Activated B cell treated with CpG ODN at 0.5 μM for 24 hours (primary cell): ENCODE data around the gene METTL13. TPM values are rescaled to one million over a fixed set of nuclear protein-coding genes. Genes with fewer than 3 reads are reported as not detected.

Experiments used
- ATAC-seq: fragments of 200-7000 bp; cut with Tn5 transposase; one replicate; pipeline ENCODE4 v1.10.0; 2021; ENCODE audit warnings: low read depth, mild to moderate bottlenecking, moderate library complexity
- CTCF ChIA-PET: fragments of 350-600 bp; sonication (Branson Sonifier 250); formaldehyde crosslinking; loops from one replicate; lab custom pipeline; 2021; ENCODE audit warnings: antibody characterized with exemption; lab: Charles Lee
- POLR2A ChIA-PET: fragments of 350-600 bp; sonication (Branson Sonifier 250); formaldehyde crosslinking; loops from one replicate; lab custom pipeline; 2021; ENCODE audit warnings: antibody characterized with exemption; lab: Charles Lee
- DNase-seq: peaks from one replicate; pipeline ENCODE4 v3.0.0; 2022
- H3K27ac Mint-ChIP-seq: one replicate; pipeline ENCODE4 v1.8.0; 2020; ENCODE audit warnings: mixed read lengths
- H3K27me3 Mint-ChIP-seq: one replicate; pipeline ENCODE4 v1.8.0; 2021; ENCODE audit warnings: mixed read lengths
- H3K36me3 Mint-ChIP-seq: one replicate; pipeline ENCODE4 v1.8.0; 2021; ENCODE audit warnings: low read depth, mixed read lengths
- H3K4me1 Mint-ChIP-seq: one replicate; pipeline ENCODE4 v1.8.0; 2021; ENCODE audit warnings: mixed read lengths
- H3K4me3 Mint-ChIP-seq: one replicate; pipeline ENCODE4 v1.8.0; 2020; ENCODE audit warnings: mild to moderate bottlenecking, mixed read lengths
- H3K9me3 Mint-ChIP-seq: one replicate; pipeline ENCODE4 v1.8.0; 2020; ENCODE audit warnings: mixed read lengths
- CTCF ChIP-seq: fragments of 200-600 bp; IDR thresholded peaks from one replicate; pipeline ENCODE4 v1.8.0; 2022; ENCODE audit warnings: antibody characterized with exemption, mild to moderate bottlenecking
- intact Hi-C: fragments of 100-400 bp; cut with micrococcal nuclease; formaldehyde crosslinking; loops from one replicate; pipeline ENCODE4 v1.15.1; 2024
- total RNA-seq: library from RNA; stranded (reverse); gene quantifications from 2 replicates; pipeline ENCODE4 v1.2.3, GENCODE V29; 2022

The METTL13 gene
- total RNA-seq, 1 donor from 2014 or later = 35.7 TPM

GRCh38 chr1:171828794-171829193 is 47.3 kb downstream of the METTL13 start:
- peaks cover 33% of the 10 kb centered on the region for H3K9me3 Mint-ChIP-seq
- ChIA-PET CTCF (no interaction called here), POLR2A (no interaction called here)
- no peak for ATAC-seq
- TF ChIP-seq CTCF = no peak
- no peak overlapping the region for H3K27ac Mint-ChIP-seq
- no peak for DNase-seq
- H3K36me3 Mint-ChIP-seq = peaks cover 12% of the 10 kb centered on the region
- no peaks in the 10 kb centered on the region for H3K4me1 Mint-ChIP-seq
- H3K4me3 Mint-ChIP-seq = no peak overlapping the region
- intact Hi-C loops = no loop called here
- H3K27me3 Mint-ChIP-seq = no peaks in the 10 kb centered on the region

GRCh38 chr1:171833091-171833825 is 51.8 kb downstream of the METTL13 start:
- POLR2A ChIA-PET = no interaction called here
- DNase-seq (no peak), ATAC-seq (no peak)
- no peaks in the 10 kb centered on the region for H3K4me1 Mint-ChIP-seq
- TF ChIP-seq CTCF = no peak
- H3K9me3 Mint-ChIP-seq = peaks cover 7% of the 10 kb centered on the region
- no peaks in the 10 kb centered on the region for H3K27me3 Mint-ChIP-seq
- H3K27ac Mint-ChIP-seq = no peak overlapping the region
- no peak overlapping the region for H3K4me3 Mint-ChIP-seq
- intact Hi-C loops = no loop called here
- H3K36me3 Mint-ChIP-seq = no peaks in the 10 kb centered on the region
- CTCF ChIA-PET = no interaction called here

- H3K4me1 Mint-ChIP-seq = no peaks in the 10 kb centered on the region
- H3K9me3 Mint-ChIP-seq = no peaks in the 10 kb centered on the region
- H3K4me3 Mint-ChIP-seq = no peak overlapping the region
- ATAC-seq (no peak), DNase-seq (no peak)
- no peak for TF ChIP-seq CTCF
- CTCF ChIA-PET = no interaction called here
- H3K27ac Mint-ChIP-seq = no peak overlapping the region
- POLR2A ChIA-PET = interaction anchor here (0.7 kb wide), 1 partner anchor 94 kb away, joined by 3 read pairs; no protein-coding TSS in a partner anchor
- intact Hi-C loops = no loop called here
- no peaks in the 10 kb centered on the region for H3K27me3 Mint-ChIP-seq
- H3K36me3 Mint-ChIP-seq = no peaks in the 10 kb centered on the region
These were observed 53.4 kb downstream of the METTL13 start for GRCh38 chr1:171834821-171835220.

GRCh38 chr1:171835891-171836290 is 54.4 kb downstream of the METTL13 start:
- CTCF ChIA-PET = no interaction called here
- no peak for DNase-seq
- Mint-ChIP-seq H3K36me3 (no peaks in the 10 kb centered on the region), H3K4me1 (peaks cover 4% of the 10 kb centered on the region), H3K27me3 (no peaks in the 10 kb centered on the region), H3K9me3 (no peaks in the 10 kb centered on the region), H3K4me3 (no peak overlapping the region), H3K27ac (no peak overlapping the region)
- POLR2A ChIA-PET = interaction anchor here (0.7 kb wide), 1 partner anchor 695 kb away, joined by 4 read pairs; no protein-coding TSS in a partner anchor
- intact Hi-C loops = no loop called here
- TF ChIP-seq CTCF = no peak
- ATAC-seq = no peak

- peak within 1 kb of the TSS; percentile 36 for H3K27ac Mint-ChIP-seq
- no peaks in the 10 kb centered on the region for H3K9me3 Mint-ChIP-seq
- POLR2A ChIA-PET = interaction anchor here (0.8 to 1.0 kb wide), 2 partner anchors 98 to 691 kb away, joined by 3 read pairs; no protein-coding TSS in a partner anchor
- intact Hi-C loops = loop anchor here (1.0 to 5.0 kb wide), 4 partner anchors 60 to 691 kb away; partner anchors contain the start of genes METTL13, PRRC2C, SUCO and VAMP4
- DNase-seq (peak; percentile 91), ATAC-seq (peak; percentile 94)
- peaks cover 20% of the 10 kb centered on the region for H3K27me3 Mint-ChIP-seq
- H3K36me3 Mint-ChIP-seq = no peaks in the 10 kb centered on the region
- CTCF ChIA-PET = no interaction called here
- H3K4me3 Mint-ChIP-seq = peak within 1 kb of the TSS; percentile 85
- TF ChIP-seq CTCF = no peak
- H3K4me1 Mint-ChIP-seq = peaks cover 18% of the 10 kb centered on the region
These were observed 59.8 kb downstream of the METTL13 start, which contains the start of gene DNM3 for GRCh38 chr1:171841050-171841910. DNM3 (plus strand) TSS chr1:171841498; CDS start chr1:171841657, 159 bp downstream.
